NCI-H524 treated with DMSO at 0.1 percent for 48 hours (cell line): Measurements from ENCODE around the gene EFNA3.

Source experiments
- DNase-seq: peaks from one replicate; lab custom pipeline; 2025; lab: John Stamatoyannopoulos, UW

Gene EFNA3

DNA sequence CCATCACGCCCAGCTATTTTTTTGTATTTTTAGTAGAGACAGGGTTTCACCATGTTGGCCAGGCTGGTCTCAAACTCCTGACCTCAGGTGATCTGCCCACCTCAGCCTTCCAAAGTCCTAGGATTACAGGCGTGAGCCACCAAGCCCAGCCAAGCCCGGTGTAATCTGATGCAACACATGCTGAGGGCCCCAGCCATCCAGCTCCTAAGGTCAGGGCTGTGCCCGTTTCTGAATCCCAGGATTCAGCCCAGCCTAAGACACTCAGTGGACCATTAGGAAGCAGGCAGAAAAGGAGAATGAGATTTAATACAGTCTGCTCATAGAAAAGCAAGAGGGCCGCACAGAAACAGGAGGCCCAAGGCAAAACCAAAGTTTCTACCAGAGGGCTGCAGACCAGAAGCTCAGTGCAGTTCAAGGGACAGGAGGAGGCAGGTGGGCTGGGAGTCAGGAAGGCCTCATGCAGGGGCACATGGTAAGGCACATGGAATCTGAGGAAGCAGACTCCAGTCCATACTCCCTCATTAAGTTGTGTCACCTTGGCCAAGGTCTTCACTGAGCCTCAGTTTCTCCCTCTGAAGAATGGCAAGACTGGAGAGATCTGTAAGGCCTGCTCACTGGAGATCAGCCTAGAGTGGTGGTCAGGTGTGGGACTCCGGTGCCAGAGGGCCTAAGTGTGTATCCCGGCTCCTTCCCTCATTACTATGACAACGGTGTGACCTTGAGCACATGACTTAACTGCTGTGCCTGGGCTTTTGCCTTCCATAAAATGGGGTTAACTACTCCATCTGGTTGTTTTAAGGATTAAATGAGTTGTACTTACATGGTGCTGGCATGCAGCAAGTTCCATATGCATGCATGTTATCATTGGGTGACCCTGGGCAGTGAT is 29.9 kb upstream of the EFNA3 start:
- no peak for DNase-seq

DNA sequence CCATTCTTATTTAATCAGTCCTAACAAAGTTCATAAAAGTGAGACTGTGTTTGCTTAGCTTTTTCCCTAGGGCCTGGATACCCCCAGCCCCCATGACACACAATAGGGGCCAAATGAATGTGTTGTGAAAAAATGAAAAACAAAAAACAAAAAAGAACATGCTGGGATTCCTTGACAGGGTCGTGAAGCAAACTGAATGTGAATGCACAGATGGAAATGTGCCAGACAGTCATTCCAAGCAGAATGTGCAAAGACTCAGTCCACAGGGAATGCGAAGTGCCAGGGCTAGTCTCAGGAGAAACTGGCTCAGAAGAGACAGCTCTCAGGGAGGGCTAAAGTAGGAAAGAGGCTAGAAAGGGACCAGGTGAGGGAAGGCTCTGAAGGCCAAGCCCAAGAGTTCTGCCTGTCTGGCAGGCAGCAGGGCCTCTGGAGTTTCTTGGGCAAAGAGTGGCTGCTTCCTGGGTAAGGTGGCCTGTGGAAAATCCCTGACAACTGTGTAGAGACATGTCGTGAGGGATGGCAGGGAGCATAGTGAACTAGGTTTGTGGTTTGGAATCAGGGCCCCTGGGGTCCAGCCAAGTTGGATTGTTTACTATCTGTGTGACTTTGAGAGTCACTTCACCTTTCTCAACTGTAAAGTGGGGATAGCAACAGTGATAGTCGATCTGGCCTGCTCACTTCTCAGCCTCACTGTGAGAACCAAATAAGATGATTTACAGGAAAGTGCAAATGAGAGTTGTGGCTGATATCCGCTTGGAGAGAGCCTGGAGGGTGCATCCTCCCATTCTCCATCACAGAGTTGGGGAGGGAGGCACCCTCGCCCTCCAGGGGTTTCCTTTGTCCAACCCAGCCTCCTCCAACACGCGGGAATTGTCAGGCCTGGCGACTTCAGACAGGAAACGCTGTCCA is 28.7 kb upstream of the EFNA3 start:
- no peak for DNase-seq

DNA sequence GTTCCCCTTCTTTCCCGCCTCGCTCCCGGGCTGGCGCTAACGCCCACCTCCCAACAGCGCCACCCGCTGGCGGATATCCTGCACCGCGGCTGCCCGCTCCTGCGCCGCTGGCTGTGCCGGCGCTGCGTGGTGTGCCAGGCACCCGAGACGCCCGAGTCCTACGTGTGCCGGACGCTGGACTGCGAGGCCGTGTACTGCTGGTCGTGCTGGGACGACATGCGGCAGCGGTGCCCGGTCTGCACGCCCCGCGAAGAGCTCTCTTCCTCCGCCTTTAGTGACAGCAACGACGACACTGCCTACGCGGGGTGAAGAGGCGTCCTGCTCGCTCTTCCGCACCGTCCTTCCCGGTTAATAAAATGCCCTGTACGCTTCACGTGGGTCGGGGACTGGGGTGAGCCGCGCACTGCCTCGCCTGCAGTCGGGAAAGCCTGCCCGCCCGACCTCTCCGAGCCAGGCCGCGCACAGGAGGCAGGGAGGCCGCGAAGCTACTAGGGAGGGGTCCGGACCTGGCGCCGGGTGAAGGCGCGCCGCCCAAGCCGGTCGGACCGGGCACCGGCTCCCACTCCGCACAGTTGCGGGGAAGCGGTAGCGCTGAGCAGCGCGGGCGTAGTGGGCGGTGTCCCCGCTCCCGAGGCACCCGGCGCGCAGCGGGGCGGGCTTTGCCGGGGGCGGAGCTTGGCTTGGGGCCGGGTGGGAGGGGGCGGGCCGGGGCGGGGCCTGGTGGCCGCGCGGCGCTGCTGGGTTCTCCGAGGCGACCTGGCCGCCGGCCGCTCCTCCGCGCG is 27.9 kb upstream of the EFNA3 start, which contains the start of gene ADAM15:
ADAM15 (plus strand) TSS at position 757 of the 782 bp plus-strand sequence. CDS start 71 bp downstream, outside the sequence.
- no peak for DNase-seq

DNA sequence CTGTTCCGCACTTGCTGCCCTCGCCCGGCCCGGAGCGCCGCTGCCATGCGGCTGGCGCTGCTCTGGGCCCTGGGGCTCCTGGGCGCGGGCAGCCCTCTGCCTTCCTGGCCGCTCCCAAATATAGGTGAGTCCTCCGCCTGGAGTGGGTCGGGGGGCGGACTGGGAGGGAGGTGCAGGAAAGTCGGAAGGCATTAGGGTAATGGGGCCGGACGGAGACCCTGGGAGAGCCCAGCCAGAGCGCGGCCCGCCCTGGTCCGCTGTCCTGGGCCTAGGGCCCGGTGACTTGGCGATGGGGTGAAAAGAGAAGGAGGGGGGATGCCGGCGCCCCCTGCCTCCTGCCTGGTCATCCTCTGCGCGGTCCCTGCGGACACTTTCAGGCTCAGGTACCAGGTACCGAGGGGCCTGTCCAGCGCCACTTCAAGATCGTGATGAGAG is 27.3 kb upstream of the EFNA3 start:
- DNase-seq: no peak

DNA sequence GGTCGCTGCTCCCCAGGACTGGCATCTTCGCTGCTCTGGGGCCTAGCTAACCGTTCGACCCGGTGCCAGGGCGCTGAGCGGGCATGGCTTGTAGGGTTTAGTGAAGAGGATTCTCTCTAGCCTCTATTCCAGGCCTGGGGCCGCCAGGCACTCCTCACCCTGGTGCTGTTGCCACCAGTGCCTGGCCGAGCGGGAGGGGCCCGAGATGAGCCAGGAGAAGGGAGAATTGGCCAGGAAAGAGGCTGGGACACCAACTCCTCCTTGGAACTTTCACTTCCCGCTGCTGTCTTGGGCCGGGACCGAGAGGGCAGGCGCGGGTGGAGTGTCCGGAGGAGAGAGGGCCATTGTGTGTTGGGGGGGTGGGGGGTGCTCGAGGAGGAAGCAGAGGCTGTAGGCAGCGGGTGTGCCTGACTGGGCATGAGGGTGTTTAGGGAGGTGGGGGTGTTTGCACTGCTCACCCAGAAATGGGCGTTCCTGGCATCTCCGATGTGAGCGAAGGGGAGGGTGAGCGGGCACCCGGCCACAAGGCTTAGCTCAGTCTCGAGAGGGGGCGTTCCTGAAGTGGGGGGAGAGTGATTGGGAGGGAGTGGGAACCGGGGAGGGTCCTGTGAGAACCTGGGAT is 26.7 kb upstream of the EFNA3 start:
- no peak for DNase-seq

DNA sequence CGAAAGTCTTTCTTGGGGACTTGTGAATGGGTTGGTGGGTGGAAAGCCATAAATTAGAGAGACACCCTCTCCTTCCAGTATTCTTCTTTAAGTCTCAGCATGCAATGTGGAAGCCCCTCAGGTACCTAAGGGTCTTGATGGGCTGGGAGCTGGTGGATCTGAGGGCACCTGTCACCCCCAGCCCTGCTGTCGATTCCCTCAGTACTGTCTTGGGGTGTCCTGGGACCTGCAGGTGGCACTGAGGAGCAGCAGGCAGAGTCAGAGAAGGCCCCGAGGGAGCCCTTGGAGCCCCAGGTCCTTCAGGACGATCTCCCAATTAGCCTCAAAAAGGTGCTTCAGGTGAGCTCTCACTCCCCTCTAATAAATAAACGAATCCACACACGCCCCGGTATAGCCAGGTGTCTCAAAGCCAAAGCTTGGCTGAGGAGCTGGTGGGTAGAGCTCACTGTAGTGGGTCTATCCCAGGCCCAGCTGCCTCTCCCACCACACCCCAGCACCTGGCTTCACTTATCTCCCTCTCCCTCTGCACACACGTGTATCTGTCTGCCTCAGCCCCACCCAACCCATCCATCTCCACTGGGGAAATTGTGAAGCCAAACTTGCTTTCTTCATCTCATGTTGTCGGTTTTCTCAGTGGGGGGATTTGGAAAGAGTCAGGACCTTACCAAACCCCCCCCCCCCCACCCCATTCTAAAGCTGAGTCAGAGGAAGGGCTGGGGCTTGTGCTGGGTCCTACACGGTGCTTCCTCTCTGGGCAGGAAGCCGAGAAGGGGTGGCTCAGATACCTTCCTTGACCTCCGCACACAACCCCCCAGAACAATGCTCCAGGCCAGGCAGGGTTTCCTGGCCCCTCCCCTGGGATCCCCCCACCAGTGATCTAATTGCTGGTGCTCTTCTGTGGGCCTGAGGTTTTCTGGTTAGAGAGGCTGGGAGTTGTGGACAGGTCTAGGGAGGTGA is 25.9 kb upstream of the EFNA3 start:
- DNase-seq: no peak

DNA sequence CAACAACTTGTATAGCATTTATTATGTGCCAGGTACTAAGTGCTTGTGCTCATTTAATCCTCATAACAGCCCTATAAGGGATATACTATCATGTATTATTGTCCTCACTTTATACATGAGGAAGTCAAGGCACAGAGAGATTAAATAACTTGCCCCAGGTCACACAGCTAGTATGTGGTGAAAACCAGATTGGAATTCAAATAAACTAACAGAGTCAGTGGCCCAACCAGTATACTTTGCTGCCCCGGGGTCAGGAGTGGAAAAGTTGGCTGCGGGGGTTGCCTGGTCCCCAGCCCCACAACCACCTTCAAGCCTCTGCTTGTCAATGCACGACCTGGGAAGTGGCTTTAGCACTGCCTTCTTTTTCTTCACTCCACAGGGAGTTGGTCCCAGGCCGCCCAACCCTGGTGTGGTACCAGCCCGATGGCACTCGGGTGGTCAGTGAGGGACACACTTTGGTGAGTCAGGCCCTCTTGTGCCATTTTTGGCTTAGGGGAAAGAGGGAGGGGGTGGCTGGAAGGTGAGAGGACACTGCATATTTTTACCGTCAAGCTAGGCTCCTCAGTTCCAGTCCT is 25.0 kb upstream of the EFNA3 start:
- no peak for DNase-seq

DNA sequence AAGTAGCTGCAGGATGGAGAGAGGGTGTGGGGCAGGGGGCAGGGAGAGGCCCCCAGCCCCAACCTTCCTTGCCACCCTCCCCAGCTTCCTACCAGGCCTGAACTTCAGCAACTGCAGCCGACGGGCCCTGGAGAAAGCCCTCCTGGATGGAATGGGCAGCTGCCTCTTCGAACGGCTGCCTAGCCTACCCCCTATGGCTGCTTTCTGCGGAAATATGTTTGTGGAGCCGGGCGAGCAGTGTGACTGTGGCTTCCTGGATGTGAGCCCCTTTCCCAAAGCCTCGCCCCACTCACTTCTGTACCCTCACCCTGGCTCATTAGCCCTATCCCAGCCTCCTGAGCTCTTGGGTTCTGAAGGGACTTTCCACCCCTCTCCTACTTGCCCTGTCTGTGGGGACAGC is 21.5 kb upstream of the EFNA3 start:
- no peak for DNase-seq

DNA sequence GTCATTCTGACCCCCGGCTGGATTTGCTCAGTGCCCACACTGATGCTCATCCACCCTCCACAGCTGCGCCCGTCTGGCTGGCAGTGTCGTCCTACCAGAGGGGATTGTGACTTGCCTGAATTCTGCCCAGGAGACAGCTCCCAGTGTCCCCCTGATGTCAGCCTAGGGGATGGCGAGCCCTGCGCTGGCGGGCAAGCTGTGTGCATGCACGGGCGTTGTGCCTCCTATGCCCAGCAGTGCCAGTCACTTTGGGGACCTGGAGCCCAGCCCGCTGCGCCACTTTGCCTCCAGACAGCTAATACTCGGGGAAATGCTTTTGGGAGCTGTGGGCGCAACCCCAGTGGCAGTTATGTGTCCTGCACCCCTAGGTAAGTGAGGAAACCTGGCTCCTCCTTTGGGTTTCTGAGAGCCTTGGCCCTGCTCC is 20.8 kb upstream of the EFNA3 start:
- DNase-seq: no peak

DNA sequence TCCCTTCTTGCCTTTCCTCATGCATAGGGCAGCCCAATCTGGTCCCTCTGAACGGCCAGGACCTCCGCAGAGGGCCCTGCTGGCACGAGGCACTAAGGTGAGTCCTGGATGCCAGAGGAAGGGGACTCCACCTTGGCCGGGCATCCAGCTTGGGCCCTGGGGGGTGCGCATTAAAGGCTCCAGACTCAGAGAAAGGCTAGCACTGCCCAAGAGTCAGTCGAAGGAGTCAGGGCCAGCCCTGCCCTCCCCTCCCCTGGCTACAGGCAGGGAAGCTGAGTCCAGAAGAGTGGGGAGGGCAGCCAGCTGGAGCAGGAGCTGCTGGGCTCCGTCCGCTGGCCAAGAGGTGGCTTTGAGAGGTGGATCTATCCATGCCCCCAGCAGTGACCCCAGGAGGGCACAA is 17.9 kb upstream of the EFNA3 start:
- no peak for DNase-seq

DNA sequence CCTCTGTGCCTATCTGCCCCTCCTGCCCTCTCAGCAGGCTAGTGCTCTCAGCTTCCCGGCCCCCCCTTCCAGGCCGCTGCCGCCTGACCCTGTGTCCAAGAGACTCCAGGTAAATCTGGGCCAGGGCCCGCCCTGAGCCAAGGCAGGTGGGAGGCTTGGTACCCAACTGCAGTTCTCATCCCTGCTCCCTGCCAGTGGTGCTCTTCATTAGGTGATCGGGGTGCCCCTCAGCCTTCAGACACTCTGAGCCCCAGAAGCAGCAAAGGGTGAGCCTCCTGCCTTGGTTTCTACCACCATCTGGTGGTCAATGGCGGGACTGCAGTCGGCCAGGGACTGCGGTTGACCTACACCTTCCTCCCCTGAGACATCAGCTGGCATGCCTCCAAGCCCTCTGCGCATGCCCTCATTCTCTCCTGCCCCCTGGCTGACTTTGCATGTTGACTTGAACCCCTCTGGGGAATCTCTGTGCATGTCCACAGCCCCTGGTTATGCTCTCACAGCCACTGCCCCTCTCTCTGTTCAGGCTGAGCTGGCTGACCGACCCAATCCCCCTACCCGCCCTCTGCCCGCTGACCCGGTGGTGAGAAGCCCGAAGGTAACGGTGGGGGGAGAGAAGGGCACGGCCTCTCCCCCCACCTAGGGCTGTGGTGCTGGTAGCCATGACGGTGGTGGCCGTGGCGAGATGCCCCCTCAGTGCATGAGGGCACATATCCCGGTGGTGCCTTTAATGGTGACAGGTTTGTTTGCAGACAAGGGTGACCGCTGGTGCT is 17.1 kb upstream of the EFNA3 start:
- DNase-seq: peak; percentile 14

DNA sequence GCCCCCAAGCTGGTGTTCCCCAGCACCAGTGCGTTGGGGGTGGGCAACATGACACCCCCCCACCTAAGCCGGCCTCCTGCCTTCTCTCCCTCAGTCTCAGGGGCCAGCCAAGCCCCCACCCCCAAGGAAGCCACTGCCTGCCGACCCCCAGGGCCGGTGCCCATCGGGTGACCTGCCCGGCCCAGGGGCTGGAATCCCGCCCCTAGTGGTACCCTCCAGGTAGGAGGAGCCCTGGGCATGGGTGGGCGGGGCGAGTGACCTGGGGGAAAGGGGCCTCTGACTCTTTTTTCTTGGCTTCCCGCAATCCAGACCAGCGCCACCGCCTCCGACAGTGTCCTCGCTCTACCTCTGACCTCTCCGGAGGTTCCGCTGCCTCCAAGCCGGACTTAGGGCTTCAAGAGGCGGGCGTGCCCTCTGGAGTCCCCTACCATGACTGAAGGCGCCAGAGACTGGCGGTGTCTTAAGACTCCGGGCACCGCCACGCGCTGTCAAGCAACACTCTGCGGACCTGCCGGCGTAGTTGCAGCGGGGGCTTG is 16.4 kb upstream of the EFNA3 start:
- DNase-seq: no peak

DNA sequence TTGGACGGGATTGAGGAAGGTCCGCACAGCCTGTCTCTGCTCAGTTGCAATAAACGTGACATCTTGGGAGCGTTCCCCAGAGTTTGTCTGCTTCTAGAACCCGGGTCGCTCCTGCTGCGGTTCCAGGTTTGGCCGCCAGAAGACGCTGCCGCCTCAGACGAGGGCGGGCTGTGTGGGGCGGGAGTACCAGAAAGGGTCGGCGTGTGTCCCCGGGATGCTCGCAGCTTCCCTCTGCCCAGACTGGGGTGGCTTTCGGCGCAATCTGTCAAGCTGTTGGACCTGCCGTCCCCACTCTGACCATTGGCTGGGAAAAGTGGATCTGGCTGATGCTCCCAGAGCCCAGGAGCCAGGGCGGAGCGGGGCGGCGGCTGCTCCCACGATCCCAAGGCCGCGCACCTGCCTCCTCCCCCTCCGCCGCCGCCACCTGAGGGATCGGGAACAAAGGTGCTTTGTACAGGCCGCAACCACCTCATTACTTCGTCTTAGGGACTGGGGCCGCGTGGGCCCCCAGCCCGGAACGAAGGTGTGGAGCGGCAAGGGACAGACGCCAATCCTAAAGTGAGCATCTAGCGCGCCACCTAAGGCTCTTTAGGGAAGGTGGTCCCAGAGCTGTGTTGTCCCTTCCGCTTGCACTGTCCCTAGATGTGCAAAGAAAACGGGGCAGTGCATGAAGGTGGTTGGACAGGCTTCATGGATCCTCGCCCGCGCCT is 15.8 kb upstream of the EFNA3 start:
- no peak for DNase-seq

DNA sequence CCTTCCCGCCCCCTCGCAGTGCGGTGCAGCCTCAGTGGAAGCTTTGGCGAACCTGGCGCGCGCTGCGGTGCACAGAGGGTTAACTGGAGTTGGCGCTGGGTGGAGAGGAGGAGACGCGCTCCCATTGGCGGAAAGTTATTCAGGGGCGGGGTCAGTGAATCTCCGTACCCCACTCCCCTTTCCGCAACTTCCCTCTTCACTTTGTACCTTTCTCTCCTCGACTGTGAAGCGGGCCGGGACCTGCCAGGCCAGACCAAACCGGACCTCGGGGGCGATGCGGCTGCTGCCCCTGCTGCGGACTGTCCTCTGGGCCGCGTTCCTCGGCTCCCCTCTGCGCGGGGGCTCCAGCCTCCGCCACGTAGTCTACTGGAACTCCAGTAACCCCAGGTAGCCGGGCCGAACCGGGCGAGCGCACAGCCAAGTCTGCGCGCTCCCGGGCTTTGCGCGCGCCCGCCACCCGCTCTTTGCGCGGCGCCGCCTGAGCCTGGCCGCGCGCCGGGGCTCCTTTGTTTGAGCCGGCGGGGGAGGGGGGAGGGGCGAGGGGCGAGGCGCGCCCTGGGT is 15.0 kb upstream of the EFNA3 start, which contains the start of gene EFNA4:
EFNA4 (plus strand) TSS at position 191 of the 561 bp plus-strand sequence; CDS start at position 275, 84 bp downstream.
- DNase-seq: no peak

DNA sequence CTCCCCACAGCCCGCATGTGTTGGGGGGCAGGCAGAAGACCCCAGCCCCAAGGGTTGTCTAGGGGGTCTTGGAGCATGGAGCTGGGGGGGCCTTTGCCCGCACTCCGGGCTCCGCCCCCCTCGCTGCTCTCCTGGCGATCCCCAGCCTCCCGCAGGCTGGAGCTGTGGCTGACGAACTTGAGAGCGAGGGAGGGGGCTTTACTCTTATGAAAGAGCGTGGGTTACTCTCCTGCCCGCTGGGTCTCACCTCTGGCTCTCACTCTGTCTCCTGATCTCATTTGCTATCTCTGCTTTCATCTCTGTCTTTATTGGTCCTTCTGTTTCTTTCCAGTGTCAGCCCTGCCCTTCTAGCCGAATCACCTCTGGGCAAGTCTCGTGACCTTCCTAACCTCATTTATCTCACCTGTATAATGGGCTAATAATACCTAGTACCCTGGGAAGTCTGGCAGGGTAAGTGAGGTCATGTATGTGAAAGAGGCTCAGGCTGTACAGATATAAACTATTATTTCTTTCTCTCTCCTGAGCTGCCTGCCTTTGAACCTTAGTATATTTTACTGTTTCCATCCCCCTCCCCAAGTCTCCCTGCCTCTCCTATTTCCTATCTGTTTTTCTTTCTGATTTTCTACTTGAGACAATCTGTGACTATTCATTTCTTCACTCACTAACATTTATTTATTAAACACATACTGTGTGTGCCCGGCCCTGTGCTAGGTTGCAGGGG is 14.4 kb upstream of the EFNA3 start:
- DNase-seq: no peak

DNA sequence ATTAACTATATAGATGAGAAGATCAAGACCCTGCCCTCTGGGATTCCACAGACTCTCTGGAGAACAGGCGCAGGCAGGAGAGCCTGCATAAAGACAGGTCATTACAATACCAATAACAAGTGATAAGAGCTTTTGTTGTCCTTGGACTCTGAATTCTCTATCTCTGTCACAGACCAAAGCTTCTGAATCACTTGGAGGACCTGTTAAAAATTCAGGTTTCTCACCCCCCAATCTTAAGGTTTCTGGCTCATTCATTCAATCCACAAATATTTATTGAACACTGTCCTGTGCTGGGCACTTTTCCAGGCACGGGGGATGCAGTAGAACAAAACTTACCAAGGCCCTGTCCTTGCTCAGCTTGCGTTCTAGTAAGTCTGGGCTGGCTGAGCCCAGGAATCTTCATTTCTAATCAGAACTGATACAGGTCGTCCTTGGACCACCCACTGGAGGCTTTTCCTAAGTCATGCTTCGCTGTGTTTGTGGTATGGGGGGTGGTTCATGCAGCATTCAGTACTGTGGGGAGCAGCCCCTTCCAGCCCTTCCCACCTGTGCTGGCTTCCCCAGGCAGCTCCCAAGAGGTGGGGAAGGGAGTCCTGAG is 13.7 kb upstream of the EFNA3 start:
- DNase-seq: no peak

DNA sequence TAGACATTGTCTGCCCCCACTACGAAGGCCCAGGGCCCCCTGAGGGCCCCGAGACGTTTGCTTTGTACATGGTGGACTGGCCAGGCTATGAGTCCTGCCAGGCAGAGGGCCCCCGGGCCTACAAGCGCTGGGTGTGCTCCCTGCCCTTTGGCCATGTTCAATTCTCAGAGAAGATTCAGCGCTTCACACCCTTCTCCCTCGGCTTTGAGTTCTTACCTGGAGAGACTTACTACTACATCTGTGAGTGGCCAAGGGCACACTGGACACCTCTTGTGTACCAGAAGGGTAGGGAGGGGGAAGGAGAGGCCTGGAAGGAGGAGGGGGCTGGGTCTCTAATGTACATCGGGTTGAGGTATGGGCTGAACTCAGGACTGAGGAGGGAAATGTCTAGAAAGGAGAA is 11.9 kb upstream of the EFNA3 start:
- DNase-seq: no peak
